Tibial artery (tissue), 4 donors: ENCODE data around the gene PDE7B.
A peak's percentile ranks its signal among the peaks of the same experiment; 100 is the strongest.

Experiments
- DNase-seq, 2 donors: peaks; one replicate each; pipeline ENCODE4 v3.0.0-alpha.2; 2019
- H3K27ac ChIP-seq, 2 donors: fragments of 200-600 bp; sonication (generic) in 1 of 2; 1 replicate in 1 of 2; 2 replicates in 1 of 2; pipeline ENCODE4 v1.5.1; 2018 to 2019; ENCODE audit warnings: mild to moderate bottlenecking in 1 of 2
- H3K27me3 ChIP-seq, 2 donors: fragments of 200-600 bp; sonication (generic) in 1 of 2; one replicate each; pipeline versions ENCODE4 v1.5.1 to v1.6.0; 2016 to 2019
- H3K36me3 ChIP-seq, 3 donors: fragments of 200-600 bp; sonication (generic) in 2 of 3; one replicate each; pipeline ENCODE4 v1.5.1; 2016 to 2019; ENCODE audit warnings: mild to moderate bottlenecking in 2 of 3
- H3K4me1 ChIP-seq, 4 donors: fragments of 200-600 bp; sonication (generic) in 2 of 4; 1 replicate in 3 of 4; 2 replicates in 1 of 4; pipeline ENCODE4 v1.5.1; 2016 to 2019
- H3K4me3 ChIP-seq, 2 donors: fragments of 200-600 bp; sonication (generic) in 1 of 2; 1 replicate in 1 of 2; 2 replicates in 1 of 2; pipeline ENCODE4 v1.5.1; 2018 to 2019; ENCODE audit warnings: mild to moderate bottlenecking in 2 of 2
- H3K9me3 ChIP-seq, 3 donors: fragments of 200-600 bp; sonication (generic) in 1 of 3; one replicate each; pipeline ENCODE4 v1.5.1; 2016 to 2019
- intact Hi-C: fragments of 100-400 bp; cut with DNase I; formaldehyde crosslinking; loops from one replicate; pipeline ENCODE4 v1.15.0; 2023; ENCODE audit warnings: low total_unique reads
- TF ChIP-seq, protein P1 (sequence below), 2 experiments: fragments of 200-600 bp in 1 of 2; fragments of 450-650 bp in 1 of 2; IDR thresholded peaks; one replicate each; pipeline ENCODE4 v1.5.1; 2017 to 2019; ENCODE audit warnings: antibody characterized with exemption in 2 of 2, mild to moderate bottlenecking in 1 of 2, moderate library complexity in 1 of 2

Gene PDE7B

DNA sequence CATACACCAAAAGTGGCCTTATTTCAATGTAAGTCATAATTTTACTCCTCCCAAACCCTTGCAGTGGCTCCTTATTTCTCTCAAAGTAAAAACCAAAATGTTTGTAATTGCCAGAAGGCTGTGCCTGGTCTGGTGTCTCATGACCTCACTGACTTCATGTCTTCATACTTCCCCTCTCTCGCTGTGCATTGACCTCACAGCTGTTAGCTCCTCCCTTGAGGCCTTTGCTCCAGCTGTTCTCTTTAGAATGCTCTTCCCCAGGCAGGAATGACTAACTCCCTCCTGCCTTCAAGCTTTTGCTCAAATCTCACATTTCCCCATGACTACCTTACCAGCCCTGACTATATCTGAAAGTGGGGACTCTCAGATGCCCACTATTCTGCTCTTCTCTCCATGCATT lies 315.3 kb downstream of the PDE7B start:
- Histone ChIP-seq H3K4me3 (no peak overlapping the region), H3K4me1 (no peaks in the 10 kb centered on the region), H3K36me3 (no peaks in the 10 kb centered on the region), H3K9me3 (no peaks in the 10 kb centered on the region), H3K27ac (no peak overlapping the region), H3K27me3 (no peaks in the 10 kb centered on the region)
- TF ChIP-seq, protein P1, sequence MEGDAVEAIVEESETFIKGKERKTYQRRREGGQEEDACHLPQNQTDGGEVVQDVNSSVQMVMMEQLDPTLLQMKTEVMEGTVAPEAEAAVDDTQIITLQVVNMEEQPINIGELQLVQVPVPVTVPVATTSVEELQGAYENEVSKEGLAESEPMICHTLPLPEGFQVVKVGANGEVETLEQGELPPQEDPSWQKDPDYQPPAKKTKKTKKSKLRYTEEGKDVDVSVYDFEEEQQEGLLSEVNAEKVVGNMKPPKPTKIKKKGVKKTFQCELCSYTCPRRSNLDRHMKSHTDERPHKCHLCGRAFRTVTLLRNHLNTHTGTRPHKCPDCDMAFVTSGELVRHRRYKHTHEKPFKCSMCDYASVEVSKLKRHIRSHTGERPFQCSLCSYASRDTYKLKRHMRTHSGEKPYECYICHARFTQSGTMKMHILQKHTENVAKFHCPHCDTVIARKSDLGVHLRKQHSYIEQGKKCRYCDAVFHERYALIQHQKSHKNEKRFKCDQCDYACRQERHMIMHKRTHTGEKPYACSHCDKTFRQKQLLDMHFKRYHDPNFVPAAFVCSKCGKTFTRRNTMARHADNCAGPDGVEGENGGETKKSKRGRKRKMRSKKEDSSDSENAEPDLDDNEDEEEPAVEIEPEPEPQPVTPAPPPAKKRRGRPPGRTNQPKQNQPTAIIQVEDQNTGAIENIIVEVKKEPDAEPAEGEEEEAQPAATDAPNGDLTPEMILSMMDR (IDR thresholded peaks at IDR 0.05) = no peak
- intact Hi-C loops = no loop called here
- no peak for DNase-seq

DNA sequence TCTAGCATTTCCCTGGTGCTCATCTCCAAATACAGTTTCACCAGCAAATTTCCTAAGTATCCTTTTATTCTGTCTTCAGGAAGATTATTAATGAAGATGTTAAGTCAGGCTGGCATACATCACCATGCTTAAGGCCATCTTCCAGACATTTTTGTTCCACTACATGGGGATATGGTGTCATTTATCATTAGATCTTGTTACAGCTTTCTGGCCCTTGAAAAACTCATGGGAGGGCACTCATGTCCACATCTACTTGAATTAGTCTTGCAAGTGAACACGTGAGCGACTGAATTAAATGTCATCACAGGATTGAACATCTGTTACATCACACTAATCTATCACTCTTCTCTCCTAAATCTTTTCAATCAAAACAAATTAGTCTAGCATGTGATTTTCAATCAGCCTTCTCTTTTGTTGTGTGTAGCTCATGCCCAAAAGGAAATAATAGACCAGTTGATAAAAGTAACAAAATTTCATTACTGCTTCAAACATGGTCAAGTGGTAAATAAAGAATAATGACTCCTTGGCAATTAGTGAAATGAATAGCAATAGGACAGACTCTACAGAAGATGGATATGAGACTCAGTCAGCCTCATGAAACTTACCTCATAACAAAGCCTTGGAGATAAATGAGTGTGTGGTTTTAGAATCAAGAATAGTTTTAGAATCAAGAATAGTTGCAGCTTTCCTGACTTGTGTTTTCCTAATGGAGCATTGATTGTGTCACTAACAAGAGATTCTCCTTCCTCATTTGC lies 318.1 kb downstream of the PDE7B start:
- no peaks in the 10 kb centered on the region for H3K4me1 ChIP-seq
- DNase-seq = no peak
- TF ChIP-seq, protein P1 (IDR thresholded peaks at IDR 0.05) = no peak
- intact Hi-C loops = no loop called here
- H3K36me3 ChIP-seq = no peaks in the 10 kb centered on the region
- H3K27me3 ChIP-seq = no peaks in the 10 kb centered on the region
- H3K27ac ChIP-seq = no peak overlapping the region
- H3K9me3 ChIP-seq = no peaks in the 10 kb centered on the region
- no peak overlapping the region for H3K4me3 ChIP-seq

DNA sequence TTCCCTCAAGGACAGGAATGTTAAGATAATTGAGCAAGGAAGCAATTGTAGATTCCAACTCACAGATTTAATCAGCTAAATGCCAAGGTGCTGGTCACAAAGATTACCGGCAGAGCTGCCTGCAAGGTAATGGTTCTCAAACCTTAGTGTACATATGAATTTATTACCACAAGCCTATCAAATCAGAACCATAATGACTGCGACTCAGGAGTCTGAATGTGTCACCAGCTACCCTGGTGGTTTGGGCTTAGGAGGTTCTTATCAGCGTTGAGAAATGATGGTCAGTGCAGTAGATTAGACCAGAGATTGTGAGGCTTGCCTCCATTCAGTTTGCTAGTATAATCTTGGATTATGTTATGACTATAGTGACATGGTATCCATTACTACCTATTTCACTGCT lies 319.7 kb downstream of the PDE7B start:
- H3K4me1 ChIP-seq = no peaks in the 10 kb centered on the region
- H3K27me3 ChIP-seq = no peaks in the 10 kb centered on the region
- H3K4me3 ChIP-seq = no peak overlapping the region
- no peak for DNase-seq
- no peak overlapping the region for H3K27ac ChIP-seq
- no peaks in the 10 kb centered on the region for H3K36me3 ChIP-seq
- no peaks in the 10 kb centered on the region for H3K9me3 ChIP-seq
- intact Hi-C loops = no loop called here
- TF ChIP-seq, protein P1 (IDR thresholded peaks at IDR 0.05) = no peak

DNA sequence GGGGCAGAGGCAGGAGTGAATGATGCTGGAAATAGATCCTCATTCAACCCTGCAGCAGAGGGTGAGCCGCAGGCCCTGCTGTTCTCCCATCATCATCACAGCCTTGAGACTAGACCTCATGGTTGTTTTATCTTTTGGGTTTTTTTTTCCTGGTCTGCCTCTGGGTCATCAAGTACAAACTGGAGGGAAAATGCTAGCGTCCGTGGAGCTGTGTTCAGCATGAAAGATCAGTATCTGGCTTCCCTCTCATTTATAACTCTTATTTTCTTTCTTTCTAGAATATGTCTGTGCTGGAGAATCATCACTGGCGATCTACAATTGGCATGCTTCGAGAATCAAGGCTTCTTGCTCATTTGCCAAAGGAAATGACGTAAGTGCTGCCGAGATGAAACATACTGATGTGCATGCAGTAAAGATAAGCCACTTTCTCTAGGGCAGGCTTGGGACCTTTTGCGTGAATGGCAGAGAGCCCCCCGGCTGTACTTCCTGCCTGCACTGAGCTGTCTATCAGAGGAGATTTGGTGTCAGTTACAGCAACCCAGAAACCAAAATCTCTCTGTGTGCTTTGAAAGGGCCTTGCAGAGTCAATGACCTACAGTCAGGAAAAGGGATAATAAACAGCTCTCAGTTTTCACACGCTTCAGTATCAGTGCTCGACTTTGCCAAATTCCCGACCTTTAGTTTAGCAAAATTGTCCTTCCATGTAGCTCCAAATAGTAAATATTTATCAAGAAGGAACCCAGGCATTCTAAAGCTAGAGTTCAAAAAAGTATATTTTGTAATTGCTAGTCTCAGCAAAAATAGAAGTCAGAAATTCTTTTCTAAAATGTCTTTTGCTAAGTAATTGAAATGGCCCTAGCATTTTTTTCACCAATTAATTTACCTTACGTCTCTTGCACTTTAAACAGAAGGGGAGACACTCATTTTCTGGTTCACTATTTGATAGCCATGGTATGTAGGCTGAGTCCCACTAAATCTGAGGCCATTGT lies 322.3 kb downstream of the PDE7B start:
- no peak overlapping the region for H3K4me3 ChIP-seq
- peak overlapping the region in 1 of 2 donors; percentile 22 for H3K27ac ChIP-seq
- H3K9me3 ChIP-seq = no peaks in the 10 kb centered on the region
- DNase-seq = no peak
- TF ChIP-seq, protein P1 (IDR thresholded peaks at IDR 0.05) = no peak
- H3K36me3 ChIP-seq = no peaks in the 10 kb centered on the region
- no peaks in the 10 kb centered on the region for H3K27me3 ChIP-seq
- H3K4me1 ChIP-seq = no peaks in the 10 kb centered on the region
- intact Hi-C loops = no loop called here

DNA sequence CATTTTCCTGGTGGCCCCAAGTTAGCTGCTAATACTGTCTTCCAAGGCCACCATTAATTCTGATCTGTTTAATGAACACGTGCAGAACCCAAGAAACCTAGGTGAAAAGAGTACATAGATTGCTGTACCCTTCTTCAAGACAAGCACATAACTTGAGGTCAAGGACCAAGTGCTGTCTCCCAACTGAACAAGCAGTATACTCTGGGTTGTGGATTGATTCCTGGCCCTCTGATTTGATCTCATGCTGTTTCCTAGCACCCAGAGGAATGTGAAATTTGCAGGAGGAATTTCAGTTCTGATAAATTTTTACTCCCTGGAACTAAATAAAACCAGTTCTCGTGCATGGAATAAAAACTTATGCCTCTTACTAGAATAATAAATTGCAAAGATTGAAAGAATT lies 323.0 kb downstream of the PDE7B start:
- H3K4me3 ChIP-seq = no peak overlapping the region
- H3K27ac ChIP-seq = no peak overlapping the region
- TF ChIP-seq, protein P1 (IDR thresholded peaks at IDR 0.05) = no peak
- H3K36me3 ChIP-seq = no peaks in the 10 kb centered on the region
- intact Hi-C loops = no loop called here
- no peaks in the 10 kb centered on the region for H3K9me3 ChIP-seq
- DNase-seq = no peak
- no peaks in the 10 kb centered on the region for H3K27me3 ChIP-seq
- H3K4me1 ChIP-seq = no peaks in the 10 kb centered on the region
